H1 (cell line): ENCODE measurements around the gene EAF2. TPM values are rescaled to one million over a fixed set of nuclear protein-coding genes. Genes with fewer than 3 reads are reported as not detected.
A peak's percentile ranks its signal among the peaks of the same experiment; 100 is the strongest.

ENCODE experiments used
- CREB1 ChIP-seq: IDR thresholded peaks from 2 replicates; pipeline ENCODE4 v1.6.1; 2012; ENCODE audit warnings: inconsistent platforms
- MAFK ChIP-seq: IDR thresholded peaks from 2 replicates; pipeline ENCODE4 v1.6.1; 2012; ENCODE audit warnings: low read depth, mild to moderate bottlenecking, improper control_type of control experiment, low read length
- SIN3A ChIP-seq, 2 experiments: IDR thresholded peaks in 1 of 2; conservative IDR thresholded peaks in 1 of 2; 2 replicates each; pipeline ENCODE4 v1.6.1; 2011 to 2012; ENCODE audit warnings: low read length in 2 of 2, improper control_type of control experiment in 1 of 2, low read depth in 1 of 2, mild to moderate bottlenecking in 1 of 2
- SIRT6 ChIP-seq: IDR thresholded peaks from one replicate; pipeline ENCODE4 v1.7.1; 2012; ENCODE audit warnings: low read length, inconsistent platforms
- polyA plus RNA-seq, 7 experiments: library from polyadenylated mRNA; depleted of rRNA in 3 of 7; stranded (reverse) in 5 of 7; unstranded in 2 of 7; fragments of >200 nt in 5 of 7; fragments of 200-250 nt in 2 of 7; gene quantifications; 1 replicate in 5 of 7; 2 replicates in 1 of 7; 4 replicates in 1 of 7; pipeline versions ENCODE4 v1.2.1 to v1.2.3, GENCODE V29; 2011 to 2013; ENCODE audit warnings: missing spikeins in 2 of 7, mixed read lengths in 2 of 7
- total RNA-seq: library from RNA; stranded (reverse); fragmentation: NEBNext Ultra II Directional; extraction: Animal tissue kit (Norgen Biotek cat#: 25700); gene quantifications from 2 replicates; pipeline ENCODE4 v1.2.1, GENCODE V29; 2021
- TF ChIP-seq, protein P1 (sequence below): IDR thresholded peaks from 2 replicates; pipeline ENCODE4 v1.6.1; 2012; ENCODE audit warnings: inconsistent platforms
- TF ChIP-seq, protein P2 (sequence below): IDR thresholded peaks from 2 replicates; pipeline ENCODE4 v1.6.1; 2012; ENCODE audit warnings: low read length, inconsistent platforms

EAF2 gene
- total and polyA plus RNA-seq, 2 of the 8 experiments (the other 6 are each of a cell fraction or from before 2014, with no cell fraction given), result 3.6 to 6.6 TPM

GRCh38 chr3:121834671-121835464 is at the start of gene EAF2, which contains the start of gene IQCB1 (continued):
- TF ChIP-seq CREB1, result peak; percentile 58; the same call in 1 of the 2 replicates
- TF ChIP-seq, protein P1, sequence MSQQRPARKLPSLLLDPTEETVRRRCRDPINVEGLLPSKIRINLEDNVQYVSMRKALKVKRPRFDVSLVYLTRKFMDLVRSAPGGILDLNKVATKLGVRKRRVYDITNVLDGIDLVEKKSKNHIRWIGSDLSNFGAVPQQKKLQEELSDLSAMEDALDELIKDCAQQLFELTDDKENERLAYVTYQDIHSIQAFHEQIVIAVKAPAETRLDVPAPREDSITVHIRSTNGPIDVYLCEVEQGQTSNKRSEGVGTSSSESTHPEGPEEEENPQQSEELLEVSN, result peak; percentile 97
- TF ChIP-seq SIN3A (conservative IDR thresholded peaks at IDR 0.05 in 1 of 2, IDR thresholded peaks at IDR 0.05 in 1 of 2; ENCODE audit: low read depth in 1 of 2, low read length in 2 of 2), result peak in 1 of 2 experiments; percentile 4; a peak in 2 of 4 replicates
- no peak for TF ChIP-seq SIRT6
- TF ChIP-seq MAFK, result no peak
- TF ChIP-seq, protein P2, sequence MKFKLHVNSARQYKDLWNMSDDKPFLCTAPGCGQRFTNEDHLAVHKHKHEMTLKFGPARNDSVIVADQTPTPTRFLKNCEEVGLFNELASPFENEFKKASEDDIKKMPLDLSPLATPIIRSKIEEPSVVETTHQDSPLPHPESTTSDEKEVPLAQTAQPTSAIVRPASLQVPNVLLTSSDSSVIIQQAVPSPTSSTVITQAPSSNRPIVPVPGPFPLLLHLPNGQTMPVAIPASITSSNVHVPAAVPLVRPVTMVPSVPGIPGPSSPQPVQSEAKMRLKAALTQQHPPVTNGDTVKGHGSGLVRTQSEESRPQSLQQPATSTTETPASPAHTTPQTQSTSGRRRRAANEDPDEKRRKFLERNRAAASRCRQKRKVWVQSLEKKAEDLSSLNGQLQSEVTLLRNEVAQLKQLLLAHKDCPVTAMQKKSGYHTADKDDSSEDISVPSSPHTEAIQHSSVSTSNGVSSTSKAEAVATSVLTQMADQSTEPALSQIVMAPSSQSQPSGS, result no peak
- TF ChIP-seq, all 59 proteins: peak for 15
